ENCODE results near the gene ZNF177.
A peak's percentile ranks its signal among the peaks of the same experiment; 100 is the strongest.

ZNF177 gene

GRCh38 chr19:9427941-9428340 lies 65.1 kb downstream of the ZNF177 start:
- no peaks in the 10 kb centered on the region for H3K4me1 ChIP-seq (ENCODE audit: insufficient read depth, insufficient read length)
- peaks cover 77% of the 10 kb centered on the region for H3K36me3 ChIP-seq (ENCODE audit: insufficient read depth, insufficient read length, low read length)
- no peaks in the 10 kb centered on the region for H3K9me3 ChIP-seq (ENCODE audit: insufficient read depth, low read length)
- no peaks in the 10 kb centered on the region for H3K27me3 ChIP-seq (ENCODE audit: insufficient read depth, insufficient read length)
- H3K4me3 ChIP-seq (ENCODE audit: insufficient read length, low read depth), result no peak overlapping the region
- no peak overlapping the region for H3K9ac ChIP-seq (ENCODE audit: insufficient read length, low read depth)
- TF ChIP-seq YY1 (IDR thresholded peaks at IDR 0.05; ENCODE audit: insufficient read depth, insufficient read length) (no peak), ZNF274 (IDR thresholded peaks at IDR 0.05; ENCODE audit: low read depth, low read length) (no peak), SUZ12 (IDR thresholded peaks at IDR 0.05; ENCODE audit: extremely low read depth, insufficient read depth, insufficient read length) (no peak)
- no peak for DNase-seq (ENCODE audit: low read depth, low spot score)

- Histone ChIP-seq H3K4me3 (ENCODE audit: insufficient read length, low read depth) (no peak overlapping the region), H3K27me3 (ENCODE audit: insufficient read depth, insufficient read length) (no peaks in the 10 kb centered on the region), H3K9me3 (ENCODE audit: insufficient read depth, low read length) (no peaks in the 10 kb centered on the region), H3K9ac (ENCODE audit: insufficient read length, low read depth) (no peak overlapping the region), H3K4me1 (ENCODE audit: insufficient read depth, insufficient read length) (no peaks in the 10 kb centered on the region), H3K36me3 (ENCODE audit: insufficient read depth, insufficient read length, low read length) (peaks cover 67% of the 10 kb centered on the region)
- no peak for TF ChIP-seq ZNF274 (IDR thresholded peaks at IDR 0.05; ENCODE audit: low read depth, low read length)
- no peak for TF ChIP-seq YY1 (IDR thresholded peaks at IDR 0.05; ENCODE audit: insufficient read depth, insufficient read length)
- TF ChIP-seq SUZ12 (IDR thresholded peaks at IDR 0.05; ENCODE audit: extremely low read depth, insufficient read depth, insufficient read length), result no peak
- DNase-seq (ENCODE audit: low read depth, low spot score), result no peak
Observed at GRCh38 chr19:9430444-9430843, 67.6 kb downstream of the ZNF177 start.

DNA sequence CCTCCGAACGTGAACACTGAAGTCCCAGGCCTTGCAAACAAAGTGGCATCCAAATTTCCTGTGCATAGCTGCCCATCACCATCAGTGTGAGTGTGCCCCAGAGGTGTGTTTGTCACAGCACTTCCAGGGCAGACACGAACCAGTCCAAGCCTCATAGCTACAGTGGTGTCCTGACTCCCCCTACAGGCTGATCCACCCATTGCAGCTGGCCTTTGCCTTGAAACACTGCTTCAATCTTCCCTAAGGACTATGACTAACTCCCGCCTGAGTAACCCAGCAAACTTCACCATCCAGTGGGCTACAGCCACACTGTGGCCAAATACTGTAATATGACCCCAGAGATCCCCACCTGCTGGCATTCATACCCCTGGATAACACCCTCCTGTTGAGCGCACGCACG lies 68.7 kb downstream of the ZNF177 start:
- DNase-seq (ENCODE audit: low read depth, low spot score), result peak; percentile 51
- no peak for TF ChIP-seq YY1 (IDR thresholded peaks at IDR 0.05; ENCODE audit: insufficient read depth, insufficient read length)
- TF ChIP-seq ZNF274 (IDR thresholded peaks at IDR 0.05; ENCODE audit: low read depth, low read length), result no peak
- no peak for TF ChIP-seq SUZ12 (IDR thresholded peaks at IDR 0.05; ENCODE audit: extremely low read depth, insufficient read depth, insufficient read length)
- Histone ChIP-seq H3K4me3 (ENCODE audit: insufficient read length, low read depth) (no peak overlapping the region), H3K27me3 (ENCODE audit: insufficient read depth, insufficient read length) (no peaks in the 10 kb centered on the region), H3K36me3 (ENCODE audit: insufficient read depth, insufficient read length, low read length) (peaks cover 59% of the 10 kb centered on the region), H3K4me1 (ENCODE audit: insufficient read depth, insufficient read length) (no peaks in the 10 kb centered on the region), H3K9ac (ENCODE audit: insufficient read length, low read depth) (no peak overlapping the region), H3K9me3 (ENCODE audit: insufficient read depth, low read length) (no peaks in the 10 kb centered on the region)

All from NT2/D1 (cell line).